ENCODE data around the gene SZRD1. TPM values are rescaled to one million over a fixed set of nuclear protein-coding genes. Genes with fewer than 3 reads are reported as not detected.

Gene SZRD1
- total and polyA plus RNA-seq, 2 donors (not counting 3 experiments of a cell fraction or from before 2014, with no cell fraction given): 162 to 164 TPM

- Histone ChIP-seq H3K27me3 (ENCODE audit: control insufficient read depth in 2 of 2, insufficient read depth in 2 of 2, low read length in 2 of 2) (no peaks in the 10 kb centered on the region), H3K4me3 (replicated peaks in 1 of 3; ENCODE audit: insufficient read depth in 1 of 3, low read depth in 1 of 3, low read length in 3 of 3) (peak overlapping the region in 2 of 3 experiments; percentile 65 to 85), H3K36me3 (ENCODE audit: control insufficient read depth in 2 of 2, extremely low read depth in 1 of 2, insufficient read depth in 2 of 2, low read length in 2 of 2) (no peaks in the 10 kb centered on the region), H3K9me3 (replicated peaks; ENCODE audit: control insufficient read depth, insufficient read depth, low read length) (no peaks in the 10 kb centered on the region), H4K20me1 (replicated peaks; ENCODE audit: control insufficient read depth, extremely low read depth, insufficient read depth, low read length) (no peaks in the 10 kb centered on the region), H3K27ac (ENCODE audit: insufficient read depth, low read depth, low read length) (peak overlapping the region; percentile 86), H2AFZ (ENCODE audit: low read depth, low read length) (peak overlapping the region; percentile 92), H3K9me1 (replicated peaks; ENCODE audit: control insufficient read depth, extremely low read depth, insufficient read depth, low read length) (no peaks in the 10 kb centered on the region), H3K9ac (replicated peaks; ENCODE audit: extremely low read depth, insufficient read depth, low read length) (peak overlapping the region; percentile 79), H3K4me2 (ENCODE audit: insufficient read depth, low read length) (peak overlapping the region; percentile 70), H3K4me1 (ENCODE audit: control insufficient read depth, extremely low read depth, insufficient read depth, low read length) (peaks cover 26% of the 10 kb centered on the region), H3K79me2 (ENCODE audit: control insufficient read depth, insufficient read depth, low read length) (peaks cover 39% of the 10 kb centered on the region)
- DNase-seq (ENCODE audit: low read depth, low spot score) (no peak), FAIRE-seq (no peak)
- TSS peak; percentile 95 for BruUV-seq (replicated peaks)
- dilution Hi-C loops (cut with MboI; ENCODE audit: extremely low pct_ligation_motif_present, low sequenced_read_pairs) (no loop called here), intact Hi-C loops (cut with micrococcal nuclease) (loop anchor here (1.0 to 5.0 kb wide), 4 partner anchors 86 to 146 kb away; partner anchors contain the start of gene NECAP2)
- ChIA-PET CTCF (interaction anchor here (0.6 to 6.3 kb wide), 9 partner anchors 10 to 274 kb away, joined by 3 to 76 read pairs (median 3); partner anchors contain the start of gene NECAP2), POLR2A (interaction anchor here (1.1 kb wide), 1 partner anchor 104 kb away, joined by 4 read pairs; no protein-coding TSS in a partner anchor)
- TF ChIP-seq MAX (IDR thresholded peaks at IDR 0.05; ENCODE audit: insufficient read depth, insufficient read length): no peak
Measured at GRCh38 chr1:16352842-16353535, 14.1 kb upstream of the SZRD1 start.

GRCh38 chr1:16354619-16355018 lies 12.4 kb upstream of the SZRD1 start:
- no peak for DNase-seq (ENCODE audit: low read depth, low spot score)
- H3K4me2 ChIP-seq (ENCODE audit: insufficient read depth, low read length): no peak overlapping the region
- H3K9me1 ChIP-seq (replicated peaks; ENCODE audit: control insufficient read depth, extremely low read depth, insufficient read depth, low read length): no peaks in the 10 kb centered on the region
- no peaks in the 10 kb centered on the region for H4K20me1 ChIP-seq (replicated peaks; ENCODE audit: control insufficient read depth, extremely low read depth, insufficient read depth, low read length)
- intact Hi-C loops (cut with micrococcal nuclease) (loop anchor here (5.0 kb wide), 2 partner anchors 87 to 147 kb away; no protein-coding TSS in a partner anchor), dilution Hi-C loops (cut with MboI; ENCODE audit: extremely low pct_ligation_motif_present, low sequenced_read_pairs) (no loop called here)
- FAIRE-seq: no peak
- H3K27ac ChIP-seq (ENCODE audit: insufficient read depth, low read depth, low read length): no peak overlapping the region
- H2AFZ ChIP-seq (ENCODE audit: low read depth, low read length): no peak overlapping the region
- POLR2A ChIA-PET: no interaction called here
- no peak for TF ChIP-seq FOS (IDR thresholded peaks at IDR 0.05; ENCODE audit: borderline replicate concordance, insufficient read depth, low read length)
- no peak for TF ChIP-seq GATA2 (IDR thresholded peaks at IDR 0.05; ENCODE audit: insufficient read depth, insufficient read length, low read depth, low read length)
- TF ChIP-seq MAX (IDR thresholded peaks at IDR 0.05; ENCODE audit: insufficient read depth, insufficient read length): no peak
- no peak for TF ChIP-seq MYC (IDR thresholded peaks at IDR 0.05; ENCODE audit: low read depth, low read length)
- TF ChIP-seq POLR2A (IDR thresholded peaks at IDR 0.05; ENCODE audit: low read depth, low read length): no peak
- TF ChIP-seq EZH2 (IDR thresholded peaks at IDR 0.05; ENCODE audit: borderline replicate concordance, low read depth, low read length, severe bottlenecking): no peak
- peaks cover 23% of the 10 kb centered on the region for H3K79me2 ChIP-seq (ENCODE audit: control insufficient read depth, insufficient read depth, low read length)
- no peak overlapping the region for H3K9ac ChIP-seq (replicated peaks; ENCODE audit: extremely low read depth, insufficient read depth, low read length)
- BruUV-seq (replicated peaks): no TSS peak
- H3K27me3 ChIP-seq (ENCODE audit: control insufficient read depth in 2 of 2, insufficient read depth in 2 of 2, low read length in 2 of 2): no peaks in the 10 kb centered on the region
- H3K36me3 ChIP-seq (ENCODE audit: control insufficient read depth in 2 of 2, extremely low read depth in 1 of 2, insufficient read depth in 2 of 2, low read length in 2 of 2): no peaks in the 10 kb centered on the region
- H3K4me1 ChIP-seq (ENCODE audit: control insufficient read depth, extremely low read depth, insufficient read depth, low read length): peaks cover 18% of the 10 kb centered on the region
- no peaks in the 10 kb centered on the region for H3K9me3 ChIP-seq (replicated peaks; ENCODE audit: control insufficient read depth, insufficient read depth, low read length)
- CTCF ChIA-PET: interaction anchor here (1.0 to 6.3 kb wide), 5 partner anchors 8 to 275 kb away, joined by 3 to 76 read pairs (median 4); partner anchors contain the start of gene CPLANE2
- no peak overlapping the region for H3K4me3 ChIP-seq (replicated peaks in 1 of 3; ENCODE audit: insufficient read depth in 1 of 3, low read depth in 1 of 3, low read length in 3 of 3)

All from endothelial cell of umbilical vein (primary cell).